K562 (cell line): Measurements from ENCODE around the gene SCO1. TPM values are rescaled to one million over a fixed set of nuclear protein-coding genes. Genes with fewer than 3 reads are reported as not detected.
A peak's percentile ranks its signal among the peaks of the same experiment; 100 is the strongest.

Experiments used
- ATAC-seq: fragments of 200-7000 bp; cut with Tn5 transposase; 3 replicates; pipeline ENCODE4 v1.9.1; 2020; ENCODE audit warnings: moderate library complexity
- BruUV-seq: library from RNA; stranded (reverse); fragments of 400-500 nt; replicated peaks from 2 replicates; lab custom pipeline; 2021; lab: Mats Ljungman, UMichigan
- CTCF ChIA-PET: fragments of 300-600 bp; formaldehyde crosslinking; extraction: SDS; loops from one replicate; lab custom pipeline; 2021; ENCODE audit warnings: low intra/inter-chr PET ratio; lab: Yijun Ruan, JAX
- POLR2A ChIA-PET: fragments of 300-600, 350-650 bp; sonication (Branson Sonifier 250); formaldehyde crosslinking; extraction: SDS; loops from one replicate; lab custom pipeline; 2021; ENCODE audit warnings: antibody characterized with exemption, inconsistent platforms; lab: Yijun Ruan, JAX
- DNase-seq, 4 experiments: peaks; one replicate each; pipeline versions ENCODE4 v3.0.0 to v3.0.0-alpha.2; 2011 to 2018; ENCODE audit warnings: low spot score in 3 of 4, mixed read lengths in 3 of 4; ENCODE audit errors: extremely low read depth in 1 of 4
- FAIRE-seq: peaks from 2 replicates; lab custom pipeline; 2011; peaks lifted over from hg19 to GRCh38; lab: Jason Lieb, UNC
- H2AFZ ChIP-seq: 2 replicates; pipeline ENCODE4 v1.6.0; 2011; ENCODE audit warnings: low read depth, low read length, control low read depth, inconsistent platforms
- H3K27ac ChIP-seq: fragments of 200-600 bp; 3 replicates; pipeline ENCODE4 v1.8.0; 2011; ENCODE audit warnings: low read depth, mild to moderate bottlenecking, control low read depth, inconsistent platforms, low read length, moderate library complexity, mixed read lengths; ENCODE audit errors: extremely low read depth
- H3K27me3 ChIP-seq, 2 experiments: fragments of 300-600 bp in 1 of 2; 2 replicates in 1 of 2; 3 replicates in 1 of 2; pipeline versions ENCODE4 v1.6.0 to v1.8.0; 2011; ENCODE audit warnings: inconsistent platforms in 2 of 2, low read length in 2 of 2, mild to moderate bottlenecking in 1 of 2, mixed read lengths in 1 of 2, moderate library complexity in 1 of 2; ENCODE audit not compliant: control insufficient read depth in 2 of 2, insufficient read depth in 2 of 2
- H3K36me3 ChIP-seq: fragments of 300-600 bp; 3 replicates; pipeline ENCODE4 v1.8.0; 2011; ENCODE audit warnings: mild to moderate bottlenecking, low read length, inconsistent platforms; ENCODE audit not compliant: control insufficient read depth, insufficient read depth
- H3K4me1 ChIP-seq, 2 experiments: fragments of 200-600 bp in 1 of 2; replicated peaks in 1 of 2; 2 replicates in 1 of 2; 3 replicates in 1 of 2; pipeline versions ENCODE4 v1.5.1 to v1.8.0; 2011; ENCODE audit warnings: inconsistent platforms in 2 of 2, low read length in 2 of 2, mild to moderate bottlenecking in 1 of 2, mixed read lengths in 1 of 2, moderate library complexity in 1 of 2; ENCODE audit not compliant: control insufficient read depth in 2 of 2, insufficient read depth in 2 of 2
- H3K4me2 ChIP-seq: 2 replicates; pipeline ENCODE4 v1.6.1; 2011; ENCODE audit warnings: low read length, control low read depth, inconsistent platforms, mixed read lengths; ENCODE audit not compliant: insufficient read depth
- H3K4me3 ChIP-seq: fragments of 200-600 bp; sonication (generic), shearing (Covaris generic); 2 replicates; pipeline ENCODE4 v1.5.1; 2016; ENCODE audit warnings: control low read depth, inconsistent platforms
- H3K79me2 ChIP-seq: fragments of 200-600 bp; 3 replicates; pipeline ENCODE4 v1.8.0; 2011; ENCODE audit warnings: low read length, inconsistent platforms; ENCODE audit not compliant: control insufficient read depth, insufficient read depth
- H3K9ac ChIP-seq, 2 experiments: 2 replicates each; pipeline versions ENCODE4 v1.6.0 to v1.6.1; 2011; ENCODE audit warnings: low read depth in 2 of 2, low read length in 2 of 2, control low read depth in 1 of 2, inconsistent platforms in 1 of 2, mild to moderate bottlenecking in 1 of 2, mixed read lengths in 1 of 2; ENCODE audit not compliant: insufficient read depth in 1 of 2
- H3K9me1 ChIP-seq: one replicate; pipeline ENCODE4 v1.6.0; 2011; ENCODE audit warnings: inconsistent platforms, mild to moderate bottlenecking, low read length, moderate library complexity; ENCODE audit not compliant: control insufficient read depth, insufficient read depth
- H3K9me3 ChIP-seq: replicated peaks from 2 replicates; pipeline ENCODE4 v1.5.1; 2011; ENCODE audit warnings: low read depth, low read length, inconsistent platforms; ENCODE audit not compliant: control insufficient read depth, insufficient read depth
- H4K20me1 ChIP-seq: replicated peaks from 2 replicates; pipeline ENCODE4 v1.6.1; 2011; ENCODE audit warnings: low read length, inconsistent platforms, mixed read lengths; ENCODE audit not compliant: control insufficient read depth, insufficient read depth
- CBFB ChIP-seq: sonication (generic); formaldehyde crosslinking; IDR thresholded peaks from 2 replicates; pipeline ENCODE4 v1.4.0; 2020; ENCODE audit warnings: mild to moderate bottlenecking, missing genetic modification reagents
- TBP ChIP-seq: optimal IDR thresholded peaks from 2 replicates; pipeline ENCODE3; 2011; ENCODE audit warnings: low read depth, low read length, improper control_type of control experiment
- WGBS: fragments of 100-300 bp; shearing (Covaris generic); methylation state at CpG from one replicate; pipeline ENCODE4 v1.1.6; 2016; ENCODE audit warnings: low coverage, mixed read lengths; ENCODE audit not compliant: insufficient coverage; ENCODE audit errors: missing lambda C conversion rate; 5-methylcytosine and 5-hydroxymethylcytosine counted together
- in situ Hi-C: fragments of 300-500 bp; cut with MboI; formaldehyde crosslinking; loops from 4 replicates; pipeline ENCODE4 v1.15.0; 2018; ENCODE audit warnings: inconsistent platforms, mixed read lengths
- intact Hi-C: fragments of 100-400 bp; cut with micrococcal nuclease; formaldehyde crosslinking; loops from 2 replicates; pipeline ENCODE4 v1.14.2; 2022
- polyA plus RNA-seq, 8 experiments: library from polyadenylated mRNA; depleted of rRNA in 4 of 8; stranded (reverse) in 5 of 8; unstranded in 3 of 8; fragments of >200 nt; fragmentation: Nextera tagmentation in 2 of 8; fragmentation: Illumina TruSeq in 1 of 8; extraction: Ambion mirVana in 2 of 8; extraction: Trizol in 1 of 8; gene quantifications; 2 replicates each; pipeline versions ENCODE4 v1.2.1 to v1.2.3, GENCODE V29; 2011 to 2014; ENCODE audit warnings: inconsistent platforms in 1 of 8, missing spikeins in 1 of 8
- total RNA-seq, 7 experiments: library from RNA; depleted of rRNA in 6 of 7; stranded (reverse); fragments of >200 nt in 6 of 7; fragmentation: Illumina TruSeq in 2 of 7; extraction: Trizol in 2 of 7; gene quantifications; 2 replicates each; pipeline versions ENCODE4 v1.2.1 to v1.2.3, GENCODE V29; 2011 to 2021; ENCODE audit warnings: low replicate concordance in 1 of 7
- TF ChIP-seq, protein P1 (sequence below): sonication (generic); formaldehyde crosslinking; IDR thresholded peaks from 2 replicates; pipeline ENCODE4 v1.8.0; 2023; ENCODE audit warnings: mild to moderate bottlenecking, missing genetic modification reagents

Gene SCO1
- total and polyA plus RNA-seq, 9 of the 15 experiments (the other 6 are each of a cell fraction or from before 2014, with no cell fraction given), result 7.1 to 40.9 (median 22.1) TPM

GRCh38 chr17:10648956-10649355 is 48.4 kb downstream of the SCO1 start:
- WGBS, result 14% methylated on average over 3 of the region's 3 CpGs
- peaks cover 0 to 8% of the 10 kb centered on the region in 2 experiments; a peak in 3 of 5 replicates for H3K27me3 ChIP-seq
- no peaks in the 10 kb centered on the region for H3K79me2 ChIP-seq
- no peak overlapping the region for H3K4me2 ChIP-seq
- H3K36me3 ChIP-seq, result no peaks in the 10 kb centered on the region
- no peaks in the 10 kb centered on the region for H4K20me1 ChIP-seq
- H3K4me1 ChIP-seq, result no peaks in the 10 kb centered on the region
- POLR2A ChIA-PET, result interaction anchor here (0.7 kb wide), 1 partner anchor 27 kb away, joined by 3 read pairs; no protein-coding TSS in a partner anchor
- no peak overlapping the region for H3K4me3 ChIP-seq
- no peak overlapping the region for H3K9ac ChIP-seq
- intact Hi-C loops, result no loop called here
- no peaks in the 10 kb centered on the region for H3K9me1 ChIP-seq
- no TSS peak for BruUV-seq
- CTCF ChIA-PET, result no interaction called here
- peak in 1 of 4 experiments; percentile 13 for DNase-seq
- FAIRE-seq, result no peak
- in situ Hi-C loops, result loop anchor here (10.0 kb wide), 1 partner anchor 196 kb away; no protein-coding TSS in a partner anchor
- TF ChIP-seq CBFB (CRISPR knock-in tag), result no peak
- TF ChIP-seq TBP, result peak; percentile 42
- TF ChIP-seq, protein P1, sequence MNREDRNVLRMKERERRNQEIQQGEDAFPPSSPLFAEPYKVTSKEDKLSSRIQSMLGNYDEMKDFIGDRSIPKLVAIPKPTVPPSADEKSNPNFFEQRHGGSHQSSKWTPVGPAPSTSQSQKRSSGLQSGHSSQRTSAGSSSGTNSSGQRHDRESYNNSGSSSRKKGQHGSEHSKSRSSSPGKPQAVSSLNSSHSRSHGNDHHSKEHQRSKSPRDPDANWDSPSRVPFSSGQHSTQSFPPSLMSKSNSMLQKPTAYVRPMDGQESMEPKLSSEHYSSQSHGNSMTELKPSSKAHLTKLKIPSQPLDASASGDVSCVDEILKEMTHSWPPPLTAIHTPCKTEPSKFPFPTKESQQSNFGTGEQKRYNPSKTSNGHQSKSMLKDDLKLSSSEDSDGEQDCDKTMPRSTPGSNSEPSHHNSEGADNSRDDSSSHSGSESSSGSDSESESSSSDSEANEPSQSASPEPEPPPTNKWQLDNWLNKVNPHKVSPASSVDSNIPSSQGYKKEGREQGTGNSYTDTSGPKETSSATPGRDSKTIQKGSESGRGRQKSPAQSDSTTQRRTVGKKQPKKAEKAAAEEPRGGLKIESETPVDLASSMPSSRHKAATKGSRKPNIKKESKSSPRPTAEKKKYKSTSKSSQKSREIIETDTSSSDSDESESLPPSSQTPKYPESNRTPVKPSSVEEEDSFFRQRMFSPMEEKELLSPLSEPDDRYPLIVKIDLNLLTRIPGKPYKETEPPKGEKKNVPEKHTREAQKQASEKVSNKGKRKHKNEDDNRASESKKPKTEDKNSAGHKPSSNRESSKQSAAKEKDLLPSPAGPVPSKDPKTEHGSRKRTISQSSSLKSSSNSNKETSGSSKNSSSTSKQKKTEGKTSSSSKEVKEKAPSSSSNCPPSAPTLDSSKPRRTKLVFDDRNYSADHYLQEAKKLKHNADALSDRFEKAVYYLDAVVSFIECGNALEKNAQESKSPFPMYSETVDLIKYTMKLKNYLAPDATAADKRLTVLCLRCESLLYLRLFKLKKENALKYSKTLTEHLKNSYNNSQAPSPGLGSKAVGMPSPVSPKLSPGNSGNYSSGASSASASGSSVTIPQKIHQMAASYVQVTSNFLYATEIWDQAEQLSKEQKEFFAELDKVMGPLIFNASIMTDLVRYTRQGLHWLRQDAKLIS, result no peak
- no peak overlapping the region for H2AFZ ChIP-seq
- H3K27ac ChIP-seq, result no peak overlapping the region
- no peak; the same call in 2 of the 3 replicates for ATAC-seq
- H3K9me3 ChIP-seq, result no peaks in the 10 kb centered on the region
